HepG2 (cell line): Measurements from ENCODE around the gene ZNF621. TPM values are rescaled to one million over a fixed set of nuclear protein-coding genes. Genes with fewer than 3 reads are reported as not detected.

Experiments used
- BRCA1 ChIP-seq: sonication (generic); formaldehyde crosslinking; IDR thresholded peaks from 2 replicates; pipeline ENCODE4 v1.4.0; 2020; ENCODE audit warnings: missing genetic modification reagents
- CCDC6 ChIP-seq: sonication (generic); formaldehyde crosslinking; IDR thresholded peaks from 2 replicates; pipeline ENCODE4 v1.8.1; 2022; ENCODE audit warnings: mild to moderate bottlenecking, missing genetic modification reagents, moderate library complexity
- HNF4G ChIP-seq, 2 experiments: sonication (generic) in 1 of 2; formaldehyde crosslinking in 1 of 2; IDR thresholded peaks; 2 replicates each; pipeline versions ENCODE4 v1.4.0 to v1.6.1; 2011 to 2020; ENCODE audit warnings: borderline replicate concordance in 2 of 2, low read depth in 2 of 2, mild to moderate bottlenecking in 2 of 2, low read length in 1 of 2, missing genetic modification reagents in 1 of 2, moderate library complexity in 1 of 2
- KLF6 ChIP-seq: IDR thresholded peaks from 2 replicates; pipeline ENCODE4 v1.8.0; 2016; ENCODE audit warnings: missing biosample characterization, missing genetic modification reagents
- MBD4 ChIP-seq: IDR thresholded peaks from 2 replicates; pipeline ENCODE4 v1.6.1; 2012; ENCODE audit warnings: low read length, inconsistent platforms, borderline replicate concordance
- NBN ChIP-seq: fragments of 450-650 bp; conservative IDR thresholded peaks from 2 replicates; pipeline ENCODE4 v1.6.1; 2017
- TCF12 ChIP-seq, 2 experiments: fragments of 450-650 bp in 1 of 2; sonication (generic) in 1 of 2; formaldehyde crosslinking in 1 of 2; IDR thresholded peaks; 2 replicates each; pipeline versions ENCODE4 v1.6.1 to v1.8.0; 2017 to 2022; ENCODE audit warnings: antibody characterized with exemption in 1 of 2, mild to moderate bottlenecking in 1 of 2, missing genetic modification reagents in 1 of 2, moderate library complexity in 1 of 2
- ZBTB3 ChIP-seq: sonication (generic); formaldehyde crosslinking; IDR thresholded peaks from 2 replicates; pipeline ENCODE4 v1.4.0; 2020; ENCODE audit warnings: low read depth, mild to moderate bottlenecking, moderate library complexity, missing genetic modification reagents, borderline replicate concordance
- ZBTB34 ChIP-seq: sonication (generic); formaldehyde crosslinking; IDR thresholded peaks from 2 replicates; pipeline ENCODE4 v1.8.0; 2022; ENCODE audit warnings: mild to moderate bottlenecking, missing genetic modification reagents
- ZBTB7A ChIP-seq: sonication (generic); formaldehyde crosslinking; IDR thresholded peaks from 2 replicates; pipeline ENCODE4 v1.8.0; 2022; ENCODE audit warnings: mild to moderate bottlenecking, missing genetic modification reagents
- ZBTB8A ChIP-seq: sonication (generic); formaldehyde crosslinking; IDR thresholded peaks from 2 replicates; pipeline ENCODE4 v1.4.0; 2020; ENCODE audit warnings: mild to moderate bottlenecking, low read depth, missing genetic modification reagents, borderline replicate concordance
- ZNF235 ChIP-seq: sonication (generic); formaldehyde crosslinking; IDR thresholded peaks from 2 replicates; pipeline ENCODE4 v1.8.1; 2023; ENCODE audit warnings: mild to moderate bottlenecking, missing genetic modification reagents, borderline replicate concordance
- ZNF256 ChIP-seq: sonication (generic); formaldehyde crosslinking; conservative IDR thresholded peaks from 2 replicates; pipeline ENCODE4 v1.4.0; 2020; ENCODE audit warnings: missing genetic modification reagents
- ZNF264 ChIP-seq: sonication (generic); formaldehyde crosslinking; IDR thresholded peaks from 2 replicates; pipeline ENCODE4 v1.4.0; 2020; ENCODE audit warnings: missing genetic modification reagents
- ZNF564 ChIP-seq: sonication (generic); formaldehyde crosslinking; IDR thresholded peaks from 2 replicates; pipeline ENCODE4 v1.8.1; 2023; ENCODE audit warnings: mild to moderate bottlenecking, missing genetic modification reagents
- ZNF839 ChIP-seq: sonication (generic); formaldehyde crosslinking; IDR thresholded peaks from 2 replicates; pipeline ENCODE4 v1.4.0; 2020; ENCODE audit warnings: missing genetic modification reagents, mild to moderate bottlenecking, borderline replicate concordance
- polyA plus RNA-seq, 8 experiments: library from polyadenylated mRNA; depleted of rRNA in 3 of 8; stranded (reverse) in 7 of 8; unstranded in 1 of 8; fragments of >200 nt; fragmentation: Illumina TruSeq in 4 of 8; extraction: Trizol in 4 of 8; gene quantifications; 2 replicates each; pipeline versions ENCODE4 v1.2.1 to v1.2.3, GENCODE V29; 2011 to 2016; ENCODE audit warnings: low read depth in 4 of 8, missing spikeins in 1 of 8, mixed read lengths in 1 of 8; ENCODE audit not compliant: insufficient read depth in 1 of 8
- total RNA-seq, 5 experiments: library from RNA; depleted of rRNA; stranded (reverse); fragments of >200 nt; fragmentation: Illumina TruSeq; extraction: Trizol; gene quantifications; 2 replicates each; pipeline ENCODE4 v1.2.3, GENCODE V29; 2016; ENCODE audit warnings: low read depth in 1 of 5
- TF ChIP-seq, protein P1 (sequence below): IDR thresholded peaks from 2 replicates; pipeline ENCODE4 v1.6.1; 2016; ENCODE audit warnings: low read depth, missing genetic modification reagents, missing compliant biosample characterization
- TF ChIP-seq, protein P2 (sequence below): sonication (generic); formaldehyde crosslinking; IDR thresholded peaks from 2 replicates; pipeline ENCODE4 v1.5.1; 2020; ENCODE audit warnings: mild to moderate bottlenecking, missing genetic modification reagents, borderline replicate concordance

The ZNF621 gene
- total and polyA plus RNA-seq, 2 of the 13 experiments (the other 11 are each of a cell fraction or from before 2014, with no cell fraction given), result 13.2 to 14.9 TPM

- TF ChIP-seq, protein P1, sequence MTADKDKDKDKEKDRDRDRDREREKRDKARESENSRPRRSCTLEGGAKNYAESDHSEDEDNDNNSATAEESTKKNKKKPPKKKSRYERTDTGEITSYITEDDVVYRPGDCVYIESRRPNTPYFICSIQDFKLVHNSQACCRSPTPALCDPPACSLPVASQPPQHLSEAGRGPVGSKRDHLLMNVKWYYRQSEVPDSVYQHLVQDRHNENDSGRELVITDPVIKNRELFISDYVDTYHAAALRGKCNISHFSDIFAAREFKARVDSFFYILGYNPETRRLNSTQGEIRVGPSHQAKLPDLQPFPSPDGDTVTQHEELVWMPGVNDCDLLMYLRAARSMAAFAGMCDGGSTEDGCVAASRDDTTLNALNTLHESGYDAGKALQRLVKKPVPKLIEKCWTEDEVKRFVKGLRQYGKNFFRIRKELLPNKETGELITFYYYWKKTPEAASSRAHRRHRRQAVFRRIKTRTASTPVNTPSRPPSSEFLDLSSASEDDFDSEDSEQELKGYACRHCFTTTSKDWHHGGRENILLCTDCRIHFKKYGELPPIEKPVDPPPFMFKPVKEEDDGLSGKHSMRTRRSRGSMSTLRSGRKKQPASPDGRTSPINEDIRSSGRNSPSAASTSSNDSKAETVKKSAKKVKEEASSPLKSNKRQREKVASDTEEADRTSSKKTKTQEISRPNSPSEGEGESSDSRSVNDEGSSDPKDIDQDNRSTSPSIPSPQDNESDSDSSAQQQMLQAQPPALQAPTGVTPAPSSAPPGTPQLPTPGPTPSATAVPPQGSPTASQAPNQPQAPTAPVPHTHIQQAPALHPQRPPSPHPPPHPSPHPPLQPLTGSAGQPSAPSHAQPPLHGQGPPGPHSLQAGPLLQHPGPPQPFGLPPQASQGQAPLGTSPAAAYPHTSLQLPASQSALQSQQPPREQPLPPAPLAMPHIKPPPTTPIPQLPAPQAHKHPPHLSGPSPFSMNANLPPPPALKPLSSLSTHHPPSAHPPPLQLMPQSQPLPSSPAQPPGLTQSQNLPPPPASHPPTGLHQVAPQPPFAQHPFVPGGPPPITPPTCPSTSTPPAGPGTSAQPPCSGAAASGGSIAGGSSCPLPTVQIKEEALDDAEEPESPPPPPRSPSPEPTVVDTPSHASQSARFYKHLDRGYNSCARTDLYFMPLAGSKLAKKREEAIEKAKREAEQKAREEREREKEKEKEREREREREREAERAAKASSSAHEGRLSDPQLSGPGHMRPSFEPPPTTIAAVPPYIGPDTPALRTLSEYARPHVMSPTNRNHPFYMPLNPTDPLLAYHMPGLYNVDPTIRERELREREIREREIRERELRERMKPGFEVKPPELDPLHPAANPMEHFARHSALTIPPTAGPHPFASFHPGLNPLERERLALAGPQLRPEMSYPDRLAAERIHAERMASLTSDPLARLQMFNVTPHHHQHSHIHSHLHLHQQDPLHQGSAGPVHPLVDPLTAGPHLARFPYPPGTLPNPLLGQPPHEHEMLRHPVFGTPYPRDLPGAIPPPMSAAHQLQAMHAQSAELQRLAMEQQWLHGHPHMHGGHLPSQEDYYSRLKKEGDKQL (CRISPR knock-in tag), result no peak; the same call in 1 of the 2 replicates
- TF ChIP-seq HNF4G (IDR thresholded peaks at IDR 0.05; ENCODE audit: borderline replicate concordance, low read depth, low read length) (no peak; the same call in 1 of the 2 replicates), HNF4G (CRISPR knock-in tag; IDR thresholded peaks at IDR 0.05; ENCODE audit: borderline replicate concordance, low read depth) (no peak), ZNF235 (CRISPR knock-in tag) (peak; percentile 87; the same call in 1 of the 2 replicates), ZBTB7A (CRISPR knock-in tag) (no peak), ZBTB3 (CRISPR knock-in tag) (no peak), TCF12 (IDR thresholded peaks at IDR 0.05) (no peak), TCF12 (CRISPR knock-in tag; IDR thresholded peaks at IDR 0.05) (peak; percentile 82; the same call in 1 of the 2 replicates), ZBTB34 (CRISPR knock-in tag) (peak; percentile 80; the same call in 1 of the 2 replicates), MBD4 (no peak), BRCA1 (peak; percentile 81; the same call in 1 of the 2 replicates), NBN (no peak), ZNF256 (CRISPR knock-in tag) (0 out of 2 replicates have a peak, but pooled peaks have one; percentile 31), ZNF264 (CRISPR knock-in tag) (peak; percentile 92), ZNF564 (CRISPR knock-in tag) (peak; percentile 80; the same call in 1 of the 2 replicates), ZNF839 (peak; percentile 80; the same call in 1 of the 2 replicates), CCDC6 (peak; percentile 68), ZBTB8A (CRISPR knock-in tag) (0 out of 2 replicates have a peak, but pooled peaks have one; percentile 21), KLF6 (CRISPR knock-in tag) (no peak; the same call in 1 of the 2 replicates)
- TF ChIP-seq, protein P2, sequence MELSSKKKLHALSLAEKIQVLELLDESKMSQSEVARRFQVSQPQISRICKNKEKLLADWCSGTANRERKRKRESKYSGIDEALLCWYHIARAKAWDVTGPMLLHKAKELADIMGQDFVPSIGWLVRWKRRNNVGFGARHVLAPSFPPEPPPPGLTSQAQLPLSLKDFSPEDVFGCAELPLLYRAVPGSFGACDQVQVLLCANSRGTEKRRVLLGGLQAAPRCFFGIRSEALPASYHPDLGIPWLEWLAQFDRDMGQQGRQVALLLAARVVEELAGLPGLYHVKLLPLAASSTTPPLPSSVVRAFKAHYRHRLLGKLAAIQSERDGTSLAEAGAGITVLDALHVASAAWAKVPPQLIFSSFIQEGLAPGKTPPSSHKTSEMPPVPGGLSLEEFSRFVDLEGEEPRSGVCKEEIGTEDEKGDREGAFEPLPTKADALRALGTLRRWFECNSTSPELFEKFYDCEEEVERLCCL (CRISPR knock-in tag), result no peak
Observed at GRCh38 chr3:40524568-40525285, at the start of gene ZNF621 (continued).
